ENCODE measurements around the gene GDF11.
A peak's percentile ranks its signal among the peaks of the same experiment; 100 is the strongest.

DNA sequence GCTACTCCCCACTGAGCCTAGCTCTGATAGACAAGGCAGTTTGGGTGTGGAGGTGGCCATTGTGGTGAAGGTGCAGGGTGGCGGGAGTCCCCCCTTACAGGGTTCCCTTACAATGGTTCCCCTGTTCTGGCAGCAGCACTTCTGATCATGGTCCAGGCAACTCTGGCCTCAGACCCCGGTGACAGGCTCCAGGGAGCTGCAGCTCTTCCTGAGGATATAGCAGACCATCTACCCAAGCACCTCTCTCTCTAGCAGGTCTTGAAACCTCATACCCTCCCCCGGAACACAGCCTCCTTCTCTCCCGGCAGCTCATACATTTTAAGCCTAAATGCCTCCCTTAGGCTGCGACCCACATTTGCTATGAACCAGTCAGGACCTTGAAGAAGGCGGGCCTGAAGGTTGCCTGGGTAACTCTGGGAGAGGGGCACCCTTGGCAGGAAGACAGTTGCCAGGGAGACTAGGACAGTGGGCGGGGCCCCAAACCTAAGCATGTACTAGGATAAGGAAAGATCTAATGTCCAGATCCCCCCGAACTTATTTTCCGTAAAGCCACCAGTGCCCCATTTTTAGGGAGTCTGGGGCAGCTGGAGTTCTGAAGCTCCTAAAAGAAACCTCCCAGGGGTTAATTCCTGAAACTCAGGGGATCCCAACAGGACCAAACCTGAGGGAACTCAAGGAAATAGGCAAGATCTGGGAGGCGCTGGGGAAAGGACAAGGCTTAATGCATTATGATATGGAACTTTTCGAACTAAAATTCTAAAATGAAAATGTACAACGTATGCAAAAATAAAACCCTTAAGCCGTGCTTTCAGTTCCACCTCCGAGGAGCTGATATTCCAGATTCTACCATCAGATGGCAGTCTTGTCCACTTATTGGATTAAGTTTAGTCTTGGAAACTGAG, 4.5 kb upstream of the GDF11 start:
- TF ChIP-seq POLR2A (IDR thresholded peaks at IDR 0.05; ENCODE audit: low read depth, low read length) (no peak), RCOR1 (IDR thresholded peaks at IDR 0.05; ENCODE audit: insufficient replicate concordance, low read length) (no peak), FOS (IDR thresholded peaks at IDR 0.05; ENCODE audit: low read depth, low read length) (no peak), CEBPB (IDR thresholded peaks at IDR 0.05; ENCODE audit: low read depth, low read length) (no peak), RAD21 (IDR thresholded peaks at IDR 0.05; ENCODE audit: low read length) (peak; percentile 89), MXI1 (IDR thresholded peaks at IDR 0.05; ENCODE audit: borderline replicate concordance, low read depth, low read length) (peak; percentile 24; the same call in 1 of the 2 replicates), MAFK (IDR thresholded peaks at IDR 0.05; ENCODE audit: low read depth, low read length) (peak; percentile 91), BHLHE40 (IDR thresholded peaks at IDR 0.05; ENCODE audit: low read depth, low read length) (no peak), MAZ (IDR thresholded peaks at IDR 0.05; ENCODE audit: borderline replicate concordance, low read depth, low read length) (no peak), SMC3 (IDR thresholded peaks at IDR 0.05; ENCODE audit: low read depth, low read length) (peak; percentile 76), CHD1 (IDR thresholded peaks at IDR 0.05; ENCODE audit: low read depth, low read length) (no peak)
- TF ChIP-seq, protein P1, sequence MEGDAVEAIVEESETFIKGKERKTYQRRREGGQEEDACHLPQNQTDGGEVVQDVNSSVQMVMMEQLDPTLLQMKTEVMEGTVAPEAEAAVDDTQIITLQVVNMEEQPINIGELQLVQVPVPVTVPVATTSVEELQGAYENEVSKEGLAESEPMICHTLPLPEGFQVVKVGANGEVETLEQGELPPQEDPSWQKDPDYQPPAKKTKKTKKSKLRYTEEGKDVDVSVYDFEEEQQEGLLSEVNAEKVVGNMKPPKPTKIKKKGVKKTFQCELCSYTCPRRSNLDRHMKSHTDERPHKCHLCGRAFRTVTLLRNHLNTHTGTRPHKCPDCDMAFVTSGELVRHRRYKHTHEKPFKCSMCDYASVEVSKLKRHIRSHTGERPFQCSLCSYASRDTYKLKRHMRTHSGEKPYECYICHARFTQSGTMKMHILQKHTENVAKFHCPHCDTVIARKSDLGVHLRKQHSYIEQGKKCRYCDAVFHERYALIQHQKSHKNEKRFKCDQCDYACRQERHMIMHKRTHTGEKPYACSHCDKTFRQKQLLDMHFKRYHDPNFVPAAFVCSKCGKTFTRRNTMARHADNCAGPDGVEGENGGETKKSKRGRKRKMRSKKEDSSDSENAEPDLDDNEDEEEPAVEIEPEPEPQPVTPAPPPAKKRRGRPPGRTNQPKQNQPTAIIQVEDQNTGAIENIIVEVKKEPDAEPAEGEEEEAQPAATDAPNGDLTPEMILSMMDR (conservative IDR thresholded peaks at IDR 0.05; ENCODE audit: low read depth, low read length), result peak; percentile 93
- TF ChIP-seq, protein P2, sequence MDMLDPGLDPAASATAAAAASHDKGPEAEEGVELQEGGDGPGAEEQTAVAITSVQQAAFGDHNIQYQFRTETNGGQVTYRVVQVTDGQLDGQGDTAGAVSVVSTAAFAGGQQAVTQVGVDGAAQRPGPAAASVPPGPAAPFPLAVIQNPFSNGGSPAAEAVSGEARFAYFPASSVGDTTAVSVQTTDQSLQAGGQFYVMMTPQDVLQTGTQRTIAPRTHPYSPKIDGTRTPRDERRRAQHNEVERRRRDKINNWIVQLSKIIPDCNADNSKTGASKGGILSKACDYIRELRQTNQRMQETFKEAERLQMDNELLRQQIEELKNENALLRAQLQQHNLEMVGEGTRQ (IDR thresholded peaks at IDR 0.05; ENCODE audit: low read depth, low read length), result no peak
- TF ChIP-seq, protein P3, sequence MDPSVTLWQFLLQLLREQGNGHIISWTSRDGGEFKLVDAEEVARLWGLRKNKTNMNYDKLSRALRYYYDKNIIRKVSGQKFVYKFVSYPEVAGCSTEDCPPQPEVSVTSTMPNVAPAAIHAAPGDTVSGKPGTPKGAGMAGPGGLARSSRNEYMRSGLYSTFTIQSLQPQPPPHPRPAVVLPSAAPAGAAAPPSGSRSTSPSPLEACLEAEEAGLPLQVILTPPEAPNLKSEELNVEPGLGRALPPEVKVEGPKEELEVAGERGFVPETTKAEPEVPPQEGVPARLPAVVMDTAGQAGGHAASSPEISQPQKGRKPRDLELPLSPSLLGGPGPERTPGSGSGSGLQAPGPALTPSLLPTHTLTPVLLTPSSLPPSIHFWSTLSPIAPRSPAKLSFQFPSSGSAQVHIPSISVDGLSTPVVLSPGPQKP (IDR thresholded peaks at IDR 0.05; ENCODE audit: borderline replicate concordance, low read depth, low read length), result no peak

All from IMR-90 (cell line).